ENCODE results near the gene CRYBB1. TPM values are rescaled to one million over a fixed set of nuclear protein-coding genes. Genes with fewer than 3 reads are reported as not detected.

CRYBB1 gene
- total RNA-seq, 2 donors from 2014 or later: 0.33 to 1.7 TPM

- H3K27me3 Mint-ChIP-seq (ENCODE audit: insufficient read depth): peaks cover 2% of the 10 kb centered on the region
- H3K9ac ChIP-seq (ENCODE audit: extremely low read depth, low read length, poor library complexity, severe bottlenecking): no peak overlapping the region
These were observed 1.7 kb upstream of the CRYBB1 start for GRCh38 chr22:26619510-26619909.

DNA sequence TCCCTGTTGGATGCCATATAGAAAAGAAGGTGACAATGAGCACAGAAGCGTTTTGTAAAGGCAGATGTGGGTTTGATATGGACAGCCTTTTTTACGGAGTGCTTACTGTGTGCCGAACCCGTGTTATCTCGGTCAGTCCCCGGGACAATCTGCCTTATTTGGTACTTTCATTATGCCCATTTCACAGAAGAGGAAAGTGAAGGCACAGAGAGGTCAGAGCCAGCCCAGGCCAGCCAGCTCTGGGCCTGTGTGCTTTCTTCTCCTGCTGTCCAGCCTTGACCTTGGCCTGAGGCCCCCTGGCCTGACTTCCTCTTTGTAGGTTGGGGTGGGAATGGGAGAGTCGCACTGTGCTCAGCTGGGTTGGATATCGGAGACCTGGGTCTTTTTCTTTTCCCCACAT is 628 bp upstream of the CRYBB1 start:
- 93 to 96% methylated on average over 5 to 7 of the region's 8 CpGs for WGBS, 2 experiments (ENCODE audit: insufficient coverage in 1 of 2, insufficient read length in 1 of 2)

More at GRCh38 chr22:26619510-26619909, 1.7 kb upstream of the CRYBB1 start:
- TF ChIP-seq CTCF (conservative IDR thresholded peaks at IDR 0.05): no peak
- Mint-ChIP-seq H3K4me3 (no peak overlapping the region), H3K9me3 (no peaks in the 10 kb centered on the region), H3K4me1 (peaks cover 26% of the 10 kb centered on the region), H3K27ac (no peak overlapping the region), H3K36me3 (ENCODE audit: low read depth) (no peaks in the 10 kb centered on the region)
- no peak for DNase-seq
- Histone ChIP-seq H3K27ac (ENCODE audit: low read depth, low read length) (no peak overlapping the region), H3K4me3 (ENCODE audit: low read length) (no peak overlapping the region), H3K9me3 (ENCODE audit: control insufficient read depth, low read length) (no peaks in the 10 kb centered on the region), H3K36me3 (ENCODE audit: control insufficient read depth, insufficient read depth, low read length) (no peaks in the 10 kb centered on the region), H3K4me1 (ENCODE audit: control insufficient read depth, insufficient read depth, low read length) (peaks cover 21% of the 10 kb centered on the region), H3K27me3 (ENCODE audit: control insufficient read depth, insufficient read depth, low read length, poor library complexity, severe bottlenecking) (no peaks in the 10 kb centered on the region)
- WGBS, 2 experiments (ENCODE audit: insufficient coverage in 1 of 2, insufficient read length in 1 of 2): 92 to 96% methylated on average over 3 to 6 of the region's 6 CpGs

GRCh38 chr22:26616650-26617049 is 1.2 kb downstream of the CRYBB1 start:
- Histone ChIP-seq H3K27ac (ENCODE audit: low read depth, low read length) (no peak overlapping the region), H3K4me1 (ENCODE audit: control insufficient read depth, insufficient read depth, low read length) (peaks cover 25% of the 10 kb centered on the region), H3K36me3 (ENCODE audit: control insufficient read depth, insufficient read depth, low read length) (no peaks in the 10 kb centered on the region), H3K27me3 (ENCODE audit: control insufficient read depth, insufficient read depth, low read length, poor library complexity, severe bottlenecking) (no peaks in the 10 kb centered on the region), H3K9ac (ENCODE audit: extremely low read depth, low read length, poor library complexity, severe bottlenecking) (no peak overlapping the region), H3K4me3 (ENCODE audit: low read length) (peak overlapping the region; percentile 44), H3K9me3 (ENCODE audit: control insufficient read depth, low read length) (no peaks in the 10 kb centered on the region)
- WGBS, 2 experiments (ENCODE audit: insufficient coverage in 1 of 2, insufficient read length in 1 of 2): 42 to 88% methylated on average over 1 to 2 of the region's 2 CpGs
- H3K9me3 Mint-ChIP-seq: no peaks in the 10 kb centered on the region
- H3K4me1 Mint-ChIP-seq: peaks cover 41% of the 10 kb centered on the region
- H3K36me3 Mint-ChIP-seq (ENCODE audit: low read depth): no peaks in the 10 kb centered on the region
- peaks cover 2% of the 10 kb centered on the region for H3K27me3 Mint-ChIP-seq (ENCODE audit: insufficient read depth)
- peak overlapping the region; percentile 85 for H3K27ac Mint-ChIP-seq
- no peak for TF ChIP-seq CTCF (conservative IDR thresholded peaks at IDR 0.05)
- no peak for DNase-seq
- H3K4me3 Mint-ChIP-seq: peak overlapping the region; percentile 27

More for the DNA sequence above, 628 bp upstream of the CRYBB1 start:
- Histone ChIP-seq H3K36me3 (ENCODE audit: control insufficient read depth, insufficient read depth, low read length) (no peaks in the 10 kb centered on the region), H3K9ac (ENCODE audit: extremely low read depth, low read length, poor library complexity, severe bottlenecking) (no peak overlapping the region), H3K4me1 (ENCODE audit: control insufficient read depth, insufficient read depth, low read length) (peaks cover 21% of the 10 kb centered on the region), H3K4me3 (ENCODE audit: low read length) (no peak overlapping the region), H3K27me3 (ENCODE audit: control insufficient read depth, insufficient read depth, low read length, poor library complexity, severe bottlenecking) (no peaks in the 10 kb centered on the region), H3K9me3 (ENCODE audit: control insufficient read depth, low read length) (no peaks in the 10 kb centered on the region), H3K27ac (ENCODE audit: low read depth, low read length) (no peak overlapping the region)
- H3K9me3 Mint-ChIP-seq: no peaks in the 10 kb centered on the region
- H3K4me3 Mint-ChIP-seq: no peak overlapping the region
- no peak for DNase-seq
- peaks cover 2% of the 10 kb centered on the region for H3K27me3 Mint-ChIP-seq (ENCODE audit: insufficient read depth)
- H3K36me3 Mint-ChIP-seq (ENCODE audit: low read depth): no peaks in the 10 kb centered on the region
- H3K27ac Mint-ChIP-seq: no peak overlapping the region
- TF ChIP-seq CTCF (conservative IDR thresholded peaks at IDR 0.05): no peak
- H3K4me1 Mint-ChIP-seq: peaks cover 34% of the 10 kb centered on the region

All from endodermal cell (in vitro differentiated cells).